IPS-20b (cell line): ENCODE data around the gene SLC39A11.
"Not testable (repeated sequence)": the region's sequence is repeated elsewhere in the genome, so short reads cannot be mapped to it uniquely, and the experiment has no call there.

Source experiments
- H3K27ac ChIP-seq: one replicate; pipeline ENCODE4 v1.5.1; 2013; ENCODE audit warnings: low read length
- H3K27me3 ChIP-seq: 2 replicates; pipeline ENCODE4 v1.6.1; 2013; ENCODE audit warnings: mild to moderate bottlenecking, low read length, inconsistent platforms; ENCODE audit not compliant: insufficient read depth
- H3K36me3 ChIP-seq: 2 replicates; pipeline ENCODE4 v1.6.1; 2013; ENCODE audit warnings: low read depth, mild to moderate bottlenecking, inconsistent platforms, low read length, moderate library complexity; ENCODE audit not compliant: insufficient read depth
- H3K4me1 ChIP-seq: 2 replicates; pipeline ENCODE4 v1.6.1; 2013; ENCODE audit warnings: mild to moderate bottlenecking, control low read depth, inconsistent platforms, low read length, moderate library complexity; ENCODE audit not compliant: insufficient read depth
- H3K4me3 ChIP-seq: 2 replicates; pipeline ENCODE4 v1.5.1; 2013; ENCODE audit warnings: mild to moderate bottlenecking, low read length, inconsistent platforms
- H3K9ac ChIP-seq: 2 replicates; pipeline ENCODE4 v1.6.1; 2013; ENCODE audit warnings: low read depth, mild to moderate bottlenecking, inconsistent platforms, low read length, moderate library complexity
- H3K9me3 ChIP-seq: 2 replicates; pipeline ENCODE4 v1.6.1; 2013; ENCODE audit warnings: mild to moderate bottlenecking, low read depth, low read length, inconsistent platforms; ENCODE audit not compliant: insufficient read depth

Gene SLC39A11

GRCh38 chr17:72913142-72913682, 179.3 kb downstream of the SLC39A11 start:
- no peaks in the 10 kb centered on the region for H3K9me3 ChIP-seq
- H3K9ac ChIP-seq = no peak overlapping the region
- H3K27me3 ChIP-seq = no peaks in the 10 kb centered on the region
- no peaks in the 10 kb centered on the region for H3K4me1 ChIP-seq
- no peak overlapping the region for H3K27ac ChIP-seq
- no peak overlapping the region for H3K4me3 ChIP-seq
- no peaks in the 10 kb centered on the region for H3K36me3 ChIP-seq

GRCh38 chr17:72906306-72906705, 186.2 kb downstream of the SLC39A11 start:
- H3K27me3 ChIP-seq = no peaks in the 10 kb centered on the region
- no peak overlapping the region for H3K4me3 ChIP-seq
- H3K27ac ChIP-seq = no peak overlapping the region
- H3K36me3 ChIP-seq = no peaks in the 10 kb centered on the region
- H3K9me3 ChIP-seq = no peaks in the 10 kb centered on the region
- H3K9ac ChIP-seq = no peak overlapping the region; the same call in 1 of the 2 replicates
- no peaks in the 10 kb centered on the region for H3K4me1 ChIP-seq

- Histone ChIP-seq H3K36me3 (no peaks in the 10 kb centered on the region), H3K27me3 (no peaks in the 10 kb centered on the region), H3K27ac (no peak overlapping the region), H3K9me3 (no peaks in the 10 kb centered on the region), H3K4me1 (no peaks in the 10 kb centered on the region; the same call in 1 of the 2 replicates), H3K9ac (no peak overlapping the region), H3K4me3 (no peak overlapping the region)
Observed at GRCh38 chr17:72903522-72903921, 189.0 kb downstream of the SLC39A11 start.

GRCh38 chr17:72901657-72902056, 190.8 kb downstream of the SLC39A11 start:
- no peaks in the 10 kb centered on the region; the same call in 1 of the 2 replicates for H3K4me1 ChIP-seq
- H3K9me3 ChIP-seq = no peaks in the 10 kb centered on the region
- H3K36me3 ChIP-seq = no peaks in the 10 kb centered on the region
- no peak overlapping the region for H3K27ac ChIP-seq
- H3K9ac ChIP-seq = no peak overlapping the region
- no peaks in the 10 kb centered on the region for H3K27me3 ChIP-seq
- H3K4me3 ChIP-seq = no peak overlapping the region

- Histone ChIP-seq H3K27ac (no peak overlapping the region), H3K36me3 (no peaks in the 10 kb centered on the region), H3K4me3 (no peak overlapping the region), H3K4me1 (no peaks in the 10 kb centered on the region; the same call in 1 of the 2 replicates), H3K27me3 (no peaks in the 10 kb centered on the region), H3K9ac (no peak overlapping the region), H3K9me3 (no peaks in the 10 kb centered on the region)
Observed at GRCh38 chr17:72901083-72901482, 191.4 kb downstream of the SLC39A11 start.

GRCh38 chr17:72900654-72900971, 191.9 kb downstream of the SLC39A11 start:
- no peak overlapping the region for H3K9ac ChIP-seq
- no peak overlapping the region for H3K27ac ChIP-seq
- no peaks in the 10 kb centered on the region for H3K9me3 ChIP-seq
- H3K36me3 ChIP-seq = no peaks in the 10 kb centered on the region
- H3K27me3 ChIP-seq = no peaks in the 10 kb centered on the region
- H3K4me1 ChIP-seq = no peaks in the 10 kb centered on the region; the same call in 1 of the 2 replicates
- H3K4me3 ChIP-seq = no peak overlapping the region

- Histone ChIP-seq H3K4me3 (no peak overlapping the region), H3K27ac (no peak overlapping the region), H3K27me3 (no peaks in the 10 kb centered on the region), H3K9ac (no peak overlapping the region), H3K4me1 (no peaks in the 10 kb centered on the region; the same call in 1 of the 2 replicates), H3K9me3 (no peaks in the 10 kb centered on the region), H3K36me3 (no peaks in the 10 kb centered on the region)
Observed at GRCh38 chr17:72898725-72899124, 193.8 kb downstream of the SLC39A11 start.

- not testable (repeated sequence) for H3K9me3 ChIP-seq, H3K27me3 ChIP-seq, H3K36me3 ChIP-seq, H3K4me3 ChIP-seq, H3K9ac ChIP-seq, H3K4me1 ChIP-seq, H3K27ac ChIP-seq
Observed at GRCh38 chr17:72896288-72896687, 196.2 kb downstream of the SLC39A11 start.

GRCh38 chr17:72891627-72892026, 200.9 kb downstream of the SLC39A11 start:
- Histone ChIP-seq H3K36me3 (no peaks in the 10 kb centered on the region), H3K9ac (no peak overlapping the region), H3K27me3 (no peaks in the 10 kb centered on the region), H3K9me3 (no peaks in the 10 kb centered on the region), H3K4me1 (no peaks in the 10 kb centered on the region), H3K27ac (no peak overlapping the region), H3K4me3 (no peak overlapping the region)

GRCh38 chr17:72890711-72891110, 201.8 kb downstream of the SLC39A11 start:
- Histone ChIP-seq H3K36me3 (no peaks in the 10 kb centered on the region), H3K27ac (no peak overlapping the region), H3K4me1 (no peaks in the 10 kb centered on the region), H3K9me3 (no peaks in the 10 kb centered on the region), H3K4me3 (no peak overlapping the region), H3K9ac (no peak overlapping the region), H3K27me3 (no peaks in the 10 kb centered on the region)

GRCh38 chr17:72887917-72888316, 204.6 kb downstream of the SLC39A11 start:
- Histone ChIP-seq H3K9ac (no peak overlapping the region), H3K27ac (no peak overlapping the region), H3K27me3 (no peaks in the 10 kb centered on the region), H3K9me3 (no peaks in the 10 kb centered on the region), H3K4me1 (no peaks in the 10 kb centered on the region), H3K36me3 (no peaks in the 10 kb centered on the region), H3K4me3 (no peak overlapping the region)

- H3K27ac ChIP-seq = no peak overlapping the region
- H3K9ac ChIP-seq = no peak overlapping the region
- H3K36me3 ChIP-seq = no peaks in the 10 kb centered on the region
- no peak overlapping the region for H3K4me3 ChIP-seq
- no peaks in the 10 kb centered on the region for H3K4me1 ChIP-seq
- H3K27me3 ChIP-seq = no peaks in the 10 kb centered on the region
- H3K9me3 ChIP-seq = no peaks in the 10 kb centered on the region
Observed at GRCh38 chr17:72887322-72887721, 205.2 kb downstream of the SLC39A11 start.
